ENCODE measurements around the gene CISD1.

CISD1 gene

GRCh38 chr10:58265249-58265648 lies 3.7 kb upstream of the CISD1 start:
- DNase-seq (ENCODE audit: low spot score) = no peak

- DNase-seq (ENCODE audit: low spot score) = peak; percentile 18
Observed at GRCh38 chr10:58266003-58266825, 2.7 kb upstream of the CISD1 start.

GRCh38 chr10:58266826-58267712 lies 1.9 kb upstream of the CISD1 start:
- peak; percentile 31 for DNase-seq (ENCODE audit: low spot score)

GRCh38 chr10:58267713-58268453 lies 1.1 kb upstream of the CISD1 start, which contains the start of gene IPMK:
Gene IPMK (minus strand): TSS chr10:58267894. CDS start chr10:58267611, 283 bp downstream.
- DNase-seq (ENCODE audit: low spot score) = peak; percentile 91

- no peak for DNase-seq (ENCODE audit: low spot score)
Observed at GRCh38 chr10:58268454-58268945, 462 bp upstream of the CISD1 start.

GRCh38 chr10:58269782-58270290 lies 874 bp downstream of the CISD1 start:
- peak; percentile 6 for DNase-seq (ENCODE audit: low spot score)

- no peak for DNase-seq (ENCODE audit: low spot score)
Observed at GRCh38 chr10:58275261-58275660, 6.3 kb downstream of the CISD1 start.

GRCh38 chr10:58275908-58276307 lies 6.9 kb downstream of the CISD1 start:
- DNase-seq (ENCODE audit: low spot score) = no peak

- no peak for DNase-seq (ENCODE audit: low spot score)
Observed at GRCh38 chr10:58278274-58278961, 9.5 kb downstream of the CISD1 start.

- no peak for DNase-seq (ENCODE audit: low spot score)
Observed at GRCh38 chr10:58278962-58279307, 10.0 kb downstream of the CISD1 start.

GRCh38 chr10:58280477-58280876 lies 11.5 kb downstream of the CISD1 start:
- DNase-seq (ENCODE audit: low spot score) = no peak

GRCh38 chr10:58281092-58281752 lies 12.3 kb downstream of the CISD1 start:
- DNase-seq (ENCODE audit: low spot score) = peak; percentile 8

GRCh38 chr10:58282615-58283014 lies 13.7 kb downstream of the CISD1 start:
- DNase-seq (ENCODE audit: low spot score) = no peak

GRCh38 chr10:58291538-58292174 lies 22.7 kb downstream of the CISD1 start:
- DNase-seq (ENCODE audit: low spot score) = peak; percentile 64

- DNase-seq (ENCODE audit: low spot score) = no peak
Observed at GRCh38 chr10:58293989-58294388, 25.0 kb downstream of the CISD1 start.

GRCh38 chr10:58299580-58299979 lies 30.6 kb downstream of the CISD1 start:
- peak; percentile 66 for DNase-seq (ENCODE audit: low spot score)

- DNase-seq (ENCODE audit: low spot score) = no peak
Observed at GRCh38 chr10:58300676-58301075, 31.7 kb downstream of the CISD1 start.

GRCh38 chr10:58302254-58302653 lies 33.3 kb downstream of the CISD1 start:
- no peak for DNase-seq (ENCODE audit: low spot score)

- no peak for DNase-seq (ENCODE audit: low spot score)
Observed at GRCh38 chr10:58304099-58304633, 35.2 kb downstream of the CISD1 start.

- no peak for DNase-seq (ENCODE audit: low spot score)
Observed at GRCh38 chr10:58305821-58306220, 36.9 kb downstream of the CISD1 start.
